Measurements from ENCODE around the gene ABHD8.
A peak's percentile ranks its signal among the peaks of the same experiment; 100 is the strongest.

The ABHD8 gene

GRCh38 chr19:17266589-17266974, 36.6 kb downstream of the ABHD8 start:
- ChIA-PET CTCF (interaction anchor here (1.0 to 1.4 kb wide), 4 partner anchors 17 to 39 kb away, joined by 3 to 7 read pairs (median 5); no protein-coding TSS in a partner anchor), POLR2A (interaction anchor here (0.7 to 2.8 kb wide), 10 partner anchors 14 to 190 kb away, joined by 3 to 12 read pairs (median 5); partner anchors contain the start of genes DDA1, MVB12A and USE1)
- DNase-seq (ENCODE audit: extremely low spot score), result no peak
- TF ChIP-seq PKNOX1 (IDR thresholded peaks at IDR 0.05) (no peak), ZNF384 (IDR thresholded peaks at IDR 0.05) (peak; percentile 29; the same call in 1 of the 2 replicates), ELF4 (IDR thresholded peaks at IDR 0.05) (peak; percentile 38)

GRCh38 chr19:17266026-17266425, 37.2 kb downstream of the ABHD8 start:
- no peak for DNase-seq (ENCODE audit: extremely low spot score)
- TF ChIP-seq NFRKB (IDR thresholded peaks at IDR 0.05) (no peak), SUZ12 (IDR thresholded peaks at IDR 0.05) (no peak), L3MBTL2 (conservative IDR thresholded peaks at IDR 0.05) (no peak), LEF1 (IDR thresholded peaks at IDR 0.05; ENCODE audit: borderline replicate concordance) (no peak), ARNT (IDR thresholded peaks at IDR 0.05) (no peak), SP1 (IDR thresholded peaks at IDR 0.05) (no peak), TARDBP (IDR thresholded peaks at IDR 0.05) (no peak), HDGF (IDR thresholded peaks at IDR 0.05; ENCODE audit: borderline replicate concordance) (no peak), BHLHE40 (IDR thresholded peaks at IDR 0.05; ENCODE audit: borderline replicate concordance) (no peak), FOXM1 (IDR thresholded peaks at IDR 0.05; ENCODE audit: borderline replicate concordance) (no peak), CTBP1 (IDR thresholded peaks at IDR 0.05; ENCODE audit: borderline replicate concordance) (no peak), ZNF384 (IDR thresholded peaks at IDR 0.05) (no peak), FOXA1 (IDR thresholded peaks at IDR 0.05) (no peak), FOXK2 (IDR thresholded peaks at IDR 0.05) (no peak), PKNOX1 (IDR thresholded peaks at IDR 0.05) (no peak), ELF4 (IDR thresholded peaks at IDR 0.05) (no peak)
- CTCF ChIA-PET, result interaction anchor here (1.0 to 1.4 kb wide), 3 partner anchors 17 to 23 kb away, joined by 5 to 7 read pairs (median 5); no protein-coding TSS in a partner anchor
- POLR2A ChIA-PET, result interaction anchor here (1.2 to 2.8 kb wide), 3 partner anchors 17 to 154 kb away, joined by 3 to 12 read pairs (median 4); partner anchors contain the start of genes MVB12A and USE1

- TF ChIP-seq ZNF384 (IDR thresholded peaks at IDR 0.05), result no peak
- TF ChIP-seq SUZ12 (IDR thresholded peaks at IDR 0.05), result no peak
- no peak for TF ChIP-seq TARDBP (IDR thresholded peaks at IDR 0.05)
- no peak for TF ChIP-seq L3MBTL2 (conservative IDR thresholded peaks at IDR 0.05)
- no peak for TF ChIP-seq LEF1 (IDR thresholded peaks at IDR 0.05; ENCODE audit: borderline replicate concordance)
- TF ChIP-seq NFRKB (IDR thresholded peaks at IDR 0.05), result no peak
- no peak for TF ChIP-seq FOXM1 (IDR thresholded peaks at IDR 0.05; ENCODE audit: borderline replicate concordance)
- no peak for TF ChIP-seq SP1 (IDR thresholded peaks at IDR 0.05)
- no peak for TF ChIP-seq HDGF (IDR thresholded peaks at IDR 0.05; ENCODE audit: borderline replicate concordance)
- no peak for TF ChIP-seq FOXA1 (IDR thresholded peaks at IDR 0.05)
- ChIA-PET CTCF (interaction anchor here (1.0 kb wide), 1 partner anchor 364 kb away, joined by 3 read pairs; no protein-coding TSS in a partner anchor), POLR2A (no interaction called here)
- no peak for DNase-seq (ENCODE audit: extremely low spot score)
Measured at GRCh38 chr19:17264641-17264979, 38.6 kb downstream of the ABHD8 start, which contains the start of gene USHBP1. Gene USHBP1 (minus strand): TSS chr19:17264745. CDS start chr19:17264299, 446 bp downstream.

GRCh38 chr19:17263712-17264640, 39.2 kb downstream of the ABHD8 start:
- ChIA-PET CTCF (interaction anchor here (1.0 kb wide), 1 partner anchor 363 kb away, joined by 3 read pairs; no protein-coding TSS in a partner anchor), POLR2A (interaction anchor here (0.9 kb wide), 1 partner anchor 49 kb away, joined by 3 read pairs; the partner anchor contains the start of gene USE1)
- TF ChIP-seq CTBP1 (IDR thresholded peaks at IDR 0.05; ENCODE audit: borderline replicate concordance) (no peak), FOXM1 (IDR thresholded peaks at IDR 0.05; ENCODE audit: borderline replicate concordance) (no peak), BHLHE40 (IDR thresholded peaks at IDR 0.05; ENCODE audit: borderline replicate concordance) (no peak), NFRKB (IDR thresholded peaks at IDR 0.05) (no peak), L3MBTL2 (conservative IDR thresholded peaks at IDR 0.05) (no peak), SUZ12 (IDR thresholded peaks at IDR 0.05) (no peak), FOXA1 (IDR thresholded peaks at IDR 0.05) (no peak), SP1 (IDR thresholded peaks at IDR 0.05) (no peak), PKNOX1 (IDR thresholded peaks at IDR 0.05) (no peak), ZNF384 (IDR thresholded peaks at IDR 0.05) (no peak), TARDBP (IDR thresholded peaks at IDR 0.05) (no peak), HDGF (IDR thresholded peaks at IDR 0.05; ENCODE audit: borderline replicate concordance) (no peak), FOXK2 (IDR thresholded peaks at IDR 0.05) (no peak), LEF1 (IDR thresholded peaks at IDR 0.05; ENCODE audit: borderline replicate concordance) (no peak), ARNT (IDR thresholded peaks at IDR 0.05) (no peak), ELF4 (IDR thresholded peaks at IDR 0.05) (no peak)
- DNase-seq (ENCODE audit: extremely low spot score), result no peak

- ChIA-PET POLR2A (no interaction called here), CTCF (interaction anchor here (0.6 kb wide), 1 partner anchor 19 kb away, joined by 3 read pairs; no protein-coding TSS in a partner anchor)
- no peak for TF ChIP-seq SUZ12 (IDR thresholded peaks at IDR 0.05)
- no peak for TF ChIP-seq PKNOX1 (IDR thresholded peaks at IDR 0.05)
- no peak for TF ChIP-seq L3MBTL2 (conservative IDR thresholded peaks at IDR 0.05)
- no peak for TF ChIP-seq CTBP1 (IDR thresholded peaks at IDR 0.05; ENCODE audit: borderline replicate concordance)
- TF ChIP-seq LEF1 (IDR thresholded peaks at IDR 0.05; ENCODE audit: borderline replicate concordance), result no peak
- TF ChIP-seq NFRKB (IDR thresholded peaks at IDR 0.05), result no peak
- TF ChIP-seq SP1 (IDR thresholded peaks at IDR 0.05), result no peak
- TF ChIP-seq FOXK2 (IDR thresholded peaks at IDR 0.05), result no peak
- TF ChIP-seq ELF4 (IDR thresholded peaks at IDR 0.05), result no peak
- DNase-seq (ENCODE audit: extremely low spot score), result no peak
Measured at GRCh38 chr19:17262557-17262956, 40.7 kb downstream of the ABHD8 start.

All from HEK293T (cell line).